Uterus (tissue), 4 donors: ENCODE results near the gene ULK4. TPM values are rescaled to one million over a fixed set of nuclear protein-coding genes. Genes with fewer than 3 reads are reported as not detected.

Experiments
- DNase-seq, 2 donors: peaks; one replicate each; pipeline ENCODE4 v3.0.0-alpha.2; 2019 to 2020
- H3K27ac ChIP-seq, 2 donors: fragments of 200-600 bp; sonication (generic); 1 replicate in 1 of 2; 2 replicates in 1 of 2; pipeline ENCODE4 v1.5.1; 2016 to 2018
- H3K27me3 ChIP-seq, 2 donors: fragments of 200-600 bp; sonication (generic); one replicate each; pipeline ENCODE4 v1.5.1; 2018 to 2019; ENCODE audit warnings: control low read depth in 1 of 2
- H3K36me3 ChIP-seq, 2 donors: fragments of 200-600 bp; sonication (generic); one replicate each; pipeline ENCODE4 v1.5.1; 2019; ENCODE audit warnings: control low read depth in 1 of 2
- H3K4me1 ChIP-seq, 2 donors: fragments of 200-600 bp; sonication (generic); one replicate each; pipeline ENCODE4 v1.5.1; 2018 to 2019; ENCODE audit warnings: control low read depth in 1 of 2
- H3K4me3 ChIP-seq, 2 donors: fragments of 200-600 bp; sonication (generic); 1 replicate in 1 of 2; 2 replicates in 1 of 2; pipeline ENCODE4 v1.5.1; 2018 to 2019; ENCODE audit warnings: mild to moderate bottlenecking in 1 of 2
- H3K9me3 ChIP-seq, 2 donors: fragments of 200-600 bp; sonication (generic); one replicate each; pipeline ENCODE4 v1.5.1; 2019; ENCODE audit warnings: control low read depth in 1 of 2
- CTCF ChIP-seq, 4 experiments: fragments of 200-600 bp in 2 of 4; fragments of 450-650 bp in 2 of 4; sonication (generic) in 2 of 4; IDR thresholded peaks; one replicate each; pipeline ENCODE4 v1.5.1; 2016 to 2019; ENCODE audit warnings: antibody characterized with exemption in 4 of 4, mild to moderate bottlenecking in 2 of 4, moderate library complexity in 1 of 4
- POLR2A ChIP-seq, 2 donors: fragments of 450-650 bp; IDR thresholded peaks; one replicate each; pipeline ENCODE4 v1.6.1; 2016; ENCODE audit warnings: antibody characterized with exemption in 2 of 2, mild to moderate bottlenecking in 1 of 2, moderate library complexity in 1 of 2
- intact Hi-C: fragments of 100-400 bp; cut with DNase I; formaldehyde crosslinking; loops from one replicate; pipeline ENCODE4 v1.15.1; 2023; ENCODE audit warnings: low total_unique reads
- total RNA-seq, 4 donors: library from RNA; depleted of rRNA in 3 of 4; stranded (reverse); fragments of >200 nt in 3 of 4; gene quantifications; one replicate each; pipeline versions ENCODE4 v1.1.0 to v1.2.4, GENCODE V29; 2014 to 2023
- donor health status: DM: yes; HTN: yes; CAD: no.

Gene ULK4
- total RNA-seq, 4 donors from 2014 or later, result 8.7 to 118 (median 26.1) TPM

GRCh38 chr3:41329881-41330280 lies 632.0 kb downstream of the ULK4 start:
- H3K4me3 ChIP-seq, result no peak overlapping the region
- intact Hi-C loops, result no loop called here
- no peak for DNase-seq
- H3K36me3 ChIP-seq, result no peaks in the 10 kb centered on the region
- H3K27ac ChIP-seq, result no peak overlapping the region
- no peaks in the 10 kb centered on the region for H3K4me1 ChIP-seq
- no peak for TF ChIP-seq POLR2A (IDR thresholded peaks at IDR 0.05)
- no peak for TF ChIP-seq CTCF (IDR thresholded peaks at IDR 0.05)
- H3K27me3 ChIP-seq, result no peaks in the 10 kb centered on the region
- no peaks in the 10 kb centered on the region for H3K9me3 ChIP-seq

- Histone ChIP-seq H3K27ac (no peak overlapping the region), H3K4me3 (no peak overlapping the region), H3K27me3 (no peaks in the 10 kb centered on the region), H3K4me1 (no peaks in the 10 kb centered on the region), H3K36me3 (no peaks in the 10 kb centered on the region), H3K9me3 (no peaks in the 10 kb centered on the region)
- DNase-seq, result no peak
- intact Hi-C loops, result no loop called here
- TF ChIP-seq POLR2A (IDR thresholded peaks at IDR 0.05), result no peak
- TF ChIP-seq CTCF (IDR thresholded peaks at IDR 0.05), result no peak
Measured at GRCh38 chr3:41328926-41329325, 633.0 kb downstream of the ULK4 start.

DNA sequence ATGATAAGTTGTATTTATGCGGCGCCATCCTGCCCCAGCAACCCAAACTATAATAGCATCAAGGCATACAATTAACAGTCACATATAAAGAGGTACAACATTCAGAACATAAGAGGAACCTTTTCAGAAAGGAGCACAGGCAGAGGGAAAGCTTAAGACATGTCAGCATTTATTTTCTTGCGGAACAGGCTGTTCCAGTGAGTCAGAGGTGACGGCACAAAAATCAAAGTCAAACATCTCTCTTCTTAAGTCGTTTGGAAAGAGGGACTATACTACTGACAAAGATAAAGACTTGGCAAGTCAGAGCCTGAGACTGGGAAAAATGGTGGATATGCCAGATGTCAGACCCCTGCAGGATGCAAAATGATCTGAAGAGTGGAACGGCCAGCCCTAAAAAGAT lies 634.2 kb downstream of the ULK4 start:
- no peak for DNase-seq
- no peak overlapping the region for H3K27ac ChIP-seq
- intact Hi-C loops, result no loop called here
- no peaks in the 10 kb centered on the region for H3K4me1 ChIP-seq
- H3K9me3 ChIP-seq, result no peaks in the 10 kb centered on the region
- H3K36me3 ChIP-seq, result no peaks in the 10 kb centered on the region
- no peak for TF ChIP-seq POLR2A (IDR thresholded peaks at IDR 0.05)
- no peak for TF ChIP-seq CTCF (IDR thresholded peaks at IDR 0.05)
- H3K27me3 ChIP-seq, result no peaks in the 10 kb centered on the region
- H3K4me3 ChIP-seq, result no peak overlapping the region

DNA sequence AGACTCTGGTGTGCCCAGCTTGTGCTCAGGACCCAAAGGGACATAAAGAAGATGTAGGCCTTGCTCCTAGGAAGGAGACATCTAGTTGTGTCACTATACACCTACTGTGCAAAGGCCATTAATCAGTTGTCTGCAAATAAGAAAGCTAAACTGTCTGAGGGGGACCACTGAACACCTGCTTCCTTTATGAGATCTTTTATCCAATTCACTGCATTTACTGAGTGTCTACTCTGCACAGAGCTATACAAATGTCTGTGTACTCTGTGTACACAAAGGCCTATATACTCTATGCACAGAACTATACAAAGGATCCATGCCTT lies 637.8 kb downstream of the ULK4 start:
- Histone ChIP-seq H3K4me3 (no peak overlapping the region), H3K4me1 (no peaks in the 10 kb centered on the region), H3K9me3 (no peaks in the 10 kb centered on the region), H3K36me3 (no peaks in the 10 kb centered on the region), H3K27ac (no peak overlapping the region), H3K27me3 (no peaks in the 10 kb centered on the region)
- TF ChIP-seq POLR2A (IDR thresholded peaks at IDR 0.05) (no peak), CTCF (IDR thresholded peaks at IDR 0.05) (no peak)
- DNase-seq, result no peak
- intact Hi-C loops, result no loop called here

DNA sequence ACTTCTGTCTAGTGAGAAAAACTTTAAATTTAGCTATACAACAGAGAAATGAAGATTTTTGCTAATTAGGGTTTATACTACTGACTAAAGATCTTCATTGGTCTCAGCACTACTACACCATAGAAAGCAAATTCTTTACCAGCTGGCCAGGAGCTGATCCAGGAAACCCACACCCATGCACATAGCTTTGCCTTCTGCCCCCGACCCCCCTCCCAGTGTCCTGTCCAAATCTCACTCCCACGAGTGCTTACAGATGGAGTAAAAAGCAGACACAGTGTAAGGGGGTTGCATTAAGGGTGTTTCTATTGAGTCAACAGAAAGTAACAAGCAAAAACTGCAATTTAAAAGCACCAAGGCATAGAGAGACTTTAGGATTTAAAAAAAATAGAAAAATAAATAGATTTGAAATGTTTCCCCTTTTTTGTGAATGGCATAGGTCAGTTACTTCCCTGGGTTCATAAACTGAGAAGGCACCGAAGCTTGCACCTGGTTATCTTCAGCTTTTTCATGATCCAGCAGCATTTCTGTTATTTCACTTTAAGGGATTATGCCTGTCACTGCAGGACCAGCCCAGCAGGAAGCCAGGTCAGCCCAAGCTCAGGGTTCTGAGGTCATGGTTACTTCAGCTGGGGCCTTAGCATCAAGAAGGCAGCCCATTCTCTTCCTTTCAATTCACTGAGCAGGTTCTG lies 638.3 kb downstream of the ULK4 start:
- TF ChIP-seq CTCF (IDR thresholded peaks at IDR 0.05), result no peak
- TF ChIP-seq POLR2A (IDR thresholded peaks at IDR 0.05), result no peak
- Histone ChIP-seq H3K27me3 (no peaks in the 10 kb centered on the region), H3K27ac (no peak overlapping the region), H3K4me1 (no peaks in the 10 kb centered on the region), H3K4me3 (no peak overlapping the region), H3K9me3 (no peaks in the 10 kb centered on the region), H3K36me3 (no peaks in the 10 kb centered on the region)
- intact Hi-C loops, result no loop called here
- DNase-seq, result no peak
